ENCODE results near the gene NMB. TPM values are rescaled to one million over a fixed set of nuclear protein-coding genes. Genes with fewer than 3 reads are reported as not detected.
"Not testable (repeated sequence)": the region's sequence is repeated elsewhere in the genome, so short reads cannot be mapped to it uniquely, and the experiment has no call there.

NMB gene
- total RNA-seq, 1 experiment from 2014 or later, result 7.1 TPM

- no peaks in the 10 kb centered on the region for H3K9me3 Mint-ChIP-seq (ENCODE audit: unreplicated experiment)
- H3K4me3 Mint-ChIP-seq (ENCODE audit: unreplicated experiment), result no peak overlapping the region
- peaks cover 95% of the 10 kb centered on the region for H3K36me3 Mint-ChIP-seq (ENCODE audit: insufficient read depth, unreplicated experiment)
- POLR2A ChIA-PET, result interaction anchor here (1.0 to 1.7 kb wide), 2 partner anchors 9 to 12 kb away, joined by 6 to 12 read pairs; partner anchors contain the start of gene WDR73
- CTCF ChIA-PET, result interaction anchor here (1.0 kb wide), 1 partner anchor 15 kb away, joined by 3 read pairs; no protein-coding TSS in a partner anchor
- no peaks in the 10 kb centered on the region for H3K27me3 Mint-ChIP-seq (ENCODE audit: insufficient read depth, unreplicated experiment)
- no peak for TF ChIP-seq CTCF (IDR thresholded peaks at IDR 0.05; ENCODE audit: unreplicated experiment)
- intact Hi-C loops (cut with micrococcal nuclease), result no loop called here
- peaks cover 2% of the 10 kb centered on the region for H3K4me1 Mint-ChIP-seq (ENCODE audit: insufficient read depth, unreplicated experiment)
- no peak overlapping the region for H3K27ac Mint-ChIP-seq (ENCODE audit: low read depth, unreplicated experiment)
- BruUV-seq (replicated peaks), result no TSS peak
- no peak for DNase-seq (ENCODE audit: unreplicated experiment)
Measured at GRCh38 chr15:84643838-84644237, 14.2 kb downstream of the NMB start.

GRCh38 chr15:84642640-84643039 lies 15.4 kb downstream of the NMB start:
- intact Hi-C loops (cut with micrococcal nuclease); BruUV-seq (replicated peaks): not testable (repeated sequence)

GRCh38 chr15:84641871-84642270 lies 16.1 kb downstream of the NMB start:
- BruUV-seq (replicated peaks); DNase-seq (ENCODE audit: unreplicated experiment); H3K27me3 Mint-ChIP-seq (ENCODE audit: insufficient read depth, unreplicated experiment); H3K4me1 Mint-ChIP-seq (ENCODE audit: insufficient read depth, unreplicated experiment); H3K9me3 Mint-ChIP-seq (ENCODE audit: unreplicated experiment); H3K4me3 Mint-ChIP-seq (ENCODE audit: unreplicated experiment); intact Hi-C loops (cut with micrococcal nuclease); H3K27ac Mint-ChIP-seq (ENCODE audit: low read depth, unreplicated experiment): not testable (repeated sequence)
- ChIA-PET POLR2A (interaction anchor here (0.6 to 0.7 kb wide), 2 partner anchors 8 to 37 kb away, joined by 4 to 5 read pairs; no protein-coding TSS in a partner anchor), CTCF (interaction anchor here (0.6 to 1.4 kb wide), 3 partner anchors 54 to 848 kb away, joined by 3 to 4 read pairs (median 4); no protein-coding TSS in a partner anchor)
- H3K36me3 Mint-ChIP-seq (ENCODE audit: insufficient read depth, unreplicated experiment), result peaks cover 93% of the 10 kb centered on the region

More at GRCh38 chr15:84642640-84643039, 15.4 kb downstream of the NMB start:
- not testable (repeated sequence) for H3K27ac Mint-ChIP-seq (ENCODE audit: low read depth, unreplicated experiment); H3K27me3 Mint-ChIP-seq (ENCODE audit: insufficient read depth, unreplicated experiment); H3K4me3 Mint-ChIP-seq (ENCODE audit: unreplicated experiment); DNase-seq (ENCODE audit: unreplicated experiment); H3K9me3 Mint-ChIP-seq (ENCODE audit: unreplicated experiment); H3K4me1 Mint-ChIP-seq (ENCODE audit: insufficient read depth, unreplicated experiment)
- ChIA-PET POLR2A (interaction anchor here (0.6 to 1.7 kb wide), 4 partner anchors 9 to 36 kb away, joined by 3 to 12 read pairs (median 4); partner anchors contain the start of gene WDR73), CTCF (interaction anchor here (0.6 to 1.4 kb wide), 3 partner anchors 11 to 848 kb away, joined by 3 to 4 read pairs (median 3); partner anchors contain the start of gene WDR73)
- peaks cover 95% of the 10 kb centered on the region for H3K36me3 Mint-ChIP-seq (ENCODE audit: insufficient read depth, unreplicated experiment)

GRCh38 chr15:84638103-84638502 lies 19.9 kb downstream of the NMB start:
- DNase-seq (ENCODE audit: unreplicated experiment), result peak; percentile 43
- intact Hi-C loops (cut with micrococcal nuclease), result loop anchor here (1.0 kb wide), 1 partner anchor 40 kb away; no protein-coding TSS in a partner anchor
- no peak overlapping the region for H3K4me3 Mint-ChIP-seq (ENCODE audit: unreplicated experiment)
- H3K27ac Mint-ChIP-seq (ENCODE audit: low read depth, unreplicated experiment), result peak overlapping the region; percentile 48
- peaks cover 17% of the 10 kb centered on the region for H3K4me1 Mint-ChIP-seq (ENCODE audit: insufficient read depth, unreplicated experiment)
- BruUV-seq (replicated peaks), result no TSS peak
- H3K9me3 Mint-ChIP-seq (ENCODE audit: unreplicated experiment), result no peaks in the 10 kb centered on the region
- ChIA-PET POLR2A (interaction anchor here (0.5 to 2.5 kb wide), 10 partner anchors 11 to 299 kb away, joined by 3 to 15 read pairs (median 4); partner anchors contain the start of genes SEC11A and WDR73), CTCF (interaction anchor here (0.7 to 1.8 kb wide), 9 partner anchors 9 to 331 kb away, joined by 3 to 6 read pairs (median 5); partner anchors contain the start of gene ZSCAN2)
- peaks cover 73% of the 10 kb centered on the region for H3K36me3 Mint-ChIP-seq (ENCODE audit: insufficient read depth, unreplicated experiment)
- H3K27me3 Mint-ChIP-seq (ENCODE audit: insufficient read depth, unreplicated experiment), result no peaks in the 10 kb centered on the region
- peak; percentile 25 for TF ChIP-seq CTCF (IDR thresholded peaks at IDR 0.05; ENCODE audit: unreplicated experiment)

- peaks cover 50% of the 10 kb centered on the region for H3K36me3 Mint-ChIP-seq (ENCODE audit: insufficient read depth, unreplicated experiment)
- intact Hi-C loops (cut with micrococcal nuclease), result no loop called here
- no peaks in the 10 kb centered on the region for H3K27me3 Mint-ChIP-seq (ENCODE audit: insufficient read depth, unreplicated experiment)
- ChIA-PET POLR2A (interaction anchor here (0.9 to 2.6 kb wide), 11 partner anchors 8 to 295 kb away, joined by 3 to 22 read pairs (median 5); partner anchors contain the start of genes WDR73 and ZSCAN2), CTCF (interaction anchor here (0.6 to 2.0 kb wide), 5 partner anchors 14 to 359 kb away, joined by 3 to 8 read pairs (median 4); partner anchors contain the start of gene WDR73)
- H3K9me3 Mint-ChIP-seq (ENCODE audit: unreplicated experiment), result no peaks in the 10 kb centered on the region
- no peak for TF ChIP-seq CTCF (IDR thresholded peaks at IDR 0.05; ENCODE audit: unreplicated experiment)
- BruUV-seq (replicated peaks), result no TSS peak
- H3K27ac Mint-ChIP-seq (ENCODE audit: low read depth, unreplicated experiment), result no peak overlapping the region
- DNase-seq (ENCODE audit: unreplicated experiment), result no peak
- H3K4me1 Mint-ChIP-seq (ENCODE audit: insufficient read depth, unreplicated experiment), result peaks cover 23% of the 10 kb centered on the region
- H3K4me3 Mint-ChIP-seq (ENCODE audit: unreplicated experiment), result peak overlapping the region; percentile 91
Measured at GRCh38 chr15:84634228-84634837, 23.7 kb downstream of the NMB start.
